ENCODE measurements around the gene CAMK2A. TPM values are rescaled to one million over a fixed set of nuclear protein-coding genes. Genes with fewer than 3 reads are reported as not detected.

The CAMK2A gene
- total RNA-seq, 1 donor from 2014 or later = not detected

DNA sequence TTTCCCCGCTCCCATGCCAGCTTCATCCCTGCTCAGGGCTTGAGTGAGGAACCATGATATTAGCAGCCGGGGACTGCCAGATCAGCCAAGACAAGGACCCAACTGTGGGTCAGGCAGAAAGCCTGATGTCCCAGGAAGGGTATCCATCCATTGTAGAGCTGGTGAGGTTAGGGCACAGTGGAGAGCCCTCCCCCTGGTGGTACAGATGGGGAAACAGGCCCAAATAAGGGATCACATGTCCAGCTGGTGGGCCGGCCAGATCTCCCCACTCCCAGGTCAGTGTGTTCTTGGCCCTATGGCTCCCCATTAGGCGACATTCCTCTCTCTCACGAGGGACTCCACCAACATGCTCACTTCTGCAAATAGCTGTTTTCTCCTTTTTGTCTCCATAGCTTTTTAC lies 114.0 kb downstream of the CAMK2A start:
- DNase-seq (ENCODE audit: extremely low spot score, unreplicated experiment) = no peak
- no peak overlapping the region for H3K27ac Mint-ChIP-seq (ENCODE audit: unreplicated experiment)
- peaks cover 14% of the 10 kb centered on the region for H3K4me1 Mint-ChIP-seq (ENCODE audit: unreplicated experiment)
- H3K27me3 Mint-ChIP-seq (ENCODE audit: unreplicated experiment) = peaks cover under 1% of the 10 kb centered on the region
- H3K9me3 Mint-ChIP-seq (ENCODE audit: unreplicated experiment) = no peaks in the 10 kb centered on the region
- H3K4me3 Mint-ChIP-seq (ENCODE audit: unreplicated experiment) = no peak overlapping the region
- TF ChIP-seq, protein P1, sequence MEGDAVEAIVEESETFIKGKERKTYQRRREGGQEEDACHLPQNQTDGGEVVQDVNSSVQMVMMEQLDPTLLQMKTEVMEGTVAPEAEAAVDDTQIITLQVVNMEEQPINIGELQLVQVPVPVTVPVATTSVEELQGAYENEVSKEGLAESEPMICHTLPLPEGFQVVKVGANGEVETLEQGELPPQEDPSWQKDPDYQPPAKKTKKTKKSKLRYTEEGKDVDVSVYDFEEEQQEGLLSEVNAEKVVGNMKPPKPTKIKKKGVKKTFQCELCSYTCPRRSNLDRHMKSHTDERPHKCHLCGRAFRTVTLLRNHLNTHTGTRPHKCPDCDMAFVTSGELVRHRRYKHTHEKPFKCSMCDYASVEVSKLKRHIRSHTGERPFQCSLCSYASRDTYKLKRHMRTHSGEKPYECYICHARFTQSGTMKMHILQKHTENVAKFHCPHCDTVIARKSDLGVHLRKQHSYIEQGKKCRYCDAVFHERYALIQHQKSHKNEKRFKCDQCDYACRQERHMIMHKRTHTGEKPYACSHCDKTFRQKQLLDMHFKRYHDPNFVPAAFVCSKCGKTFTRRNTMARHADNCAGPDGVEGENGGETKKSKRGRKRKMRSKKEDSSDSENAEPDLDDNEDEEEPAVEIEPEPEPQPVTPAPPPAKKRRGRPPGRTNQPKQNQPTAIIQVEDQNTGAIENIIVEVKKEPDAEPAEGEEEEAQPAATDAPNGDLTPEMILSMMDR (IDR thresholded peaks at IDR 0.05) = peak; percentile 56
- no peaks in the 10 kb centered on the region for H3K36me3 Mint-ChIP-seq (ENCODE audit: unreplicated experiment)

DNA sequence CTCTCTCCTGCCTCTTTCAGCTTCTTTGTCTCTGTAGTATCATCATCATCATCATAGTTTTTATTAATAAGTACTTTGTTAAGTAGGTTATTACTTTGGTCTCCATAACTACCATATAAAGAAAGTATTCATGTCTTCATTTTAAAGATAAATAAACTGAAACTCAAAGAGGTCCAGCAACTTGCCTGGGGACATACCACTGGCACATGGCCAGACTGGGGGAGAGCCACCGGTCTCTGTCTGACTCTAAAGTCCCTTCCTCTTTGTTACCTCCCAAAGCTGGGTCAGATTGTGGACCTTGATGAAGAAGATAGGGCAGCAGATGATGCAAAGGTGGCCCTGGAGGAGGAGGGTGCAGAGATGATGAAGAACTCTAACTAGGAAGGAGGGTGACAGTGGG lies 114.5 kb downstream of the CAMK2A start:
- Mint-ChIP-seq H3K27ac (ENCODE audit: unreplicated experiment) (no peak overlapping the region), H3K4me1 (ENCODE audit: unreplicated experiment) (peaks cover 14% of the 10 kb centered on the region), H3K4me3 (ENCODE audit: unreplicated experiment) (no peak overlapping the region), H3K9me3 (ENCODE audit: unreplicated experiment) (no peaks in the 10 kb centered on the region), H3K36me3 (ENCODE audit: unreplicated experiment) (no peaks in the 10 kb centered on the region), H3K27me3 (ENCODE audit: unreplicated experiment) (peaks cover 5% of the 10 kb centered on the region)
- TF ChIP-seq, protein P1 (IDR thresholded peaks at IDR 0.05) = no peak
- no peak for DNase-seq (ENCODE audit: extremely low spot score, unreplicated experiment)

DNA sequence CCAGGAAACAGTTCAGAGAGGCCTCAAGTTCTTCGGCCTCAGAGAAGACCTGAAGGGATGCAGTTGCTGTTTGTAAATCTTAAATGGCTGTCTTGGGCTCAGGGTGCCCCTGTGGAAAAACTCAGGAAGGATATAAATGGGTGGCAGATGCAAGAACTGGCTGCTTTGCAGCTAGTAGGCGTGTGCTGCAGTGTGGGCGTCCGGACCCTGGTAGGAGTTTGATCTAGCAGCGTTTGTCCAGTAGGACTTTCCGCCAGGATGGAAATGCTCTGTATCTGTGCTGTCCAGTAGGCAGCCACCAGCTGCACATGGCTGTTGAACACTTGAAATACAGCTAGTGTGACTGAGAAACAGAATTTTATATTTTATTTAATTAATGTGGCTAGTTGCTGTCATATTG lies 115.3 kb downstream of the CAMK2A start:
- TF ChIP-seq, protein P1 (IDR thresholded peaks at IDR 0.05) = no peak
- no peak overlapping the region for H3K4me3 Mint-ChIP-seq (ENCODE audit: unreplicated experiment)
- no peaks in the 10 kb centered on the region for H3K36me3 Mint-ChIP-seq (ENCODE audit: unreplicated experiment)
- no peak for DNase-seq (ENCODE audit: extremely low spot score, unreplicated experiment)
- H3K27me3 Mint-ChIP-seq (ENCODE audit: unreplicated experiment) = peaks cover 12% of the 10 kb centered on the region
- H3K4me1 Mint-ChIP-seq (ENCODE audit: unreplicated experiment) = peaks cover 14% of the 10 kb centered on the region
- no peaks in the 10 kb centered on the region for H3K9me3 Mint-ChIP-seq (ENCODE audit: unreplicated experiment)
- no peak overlapping the region for H3K27ac Mint-ChIP-seq (ENCODE audit: unreplicated experiment)

DNA sequence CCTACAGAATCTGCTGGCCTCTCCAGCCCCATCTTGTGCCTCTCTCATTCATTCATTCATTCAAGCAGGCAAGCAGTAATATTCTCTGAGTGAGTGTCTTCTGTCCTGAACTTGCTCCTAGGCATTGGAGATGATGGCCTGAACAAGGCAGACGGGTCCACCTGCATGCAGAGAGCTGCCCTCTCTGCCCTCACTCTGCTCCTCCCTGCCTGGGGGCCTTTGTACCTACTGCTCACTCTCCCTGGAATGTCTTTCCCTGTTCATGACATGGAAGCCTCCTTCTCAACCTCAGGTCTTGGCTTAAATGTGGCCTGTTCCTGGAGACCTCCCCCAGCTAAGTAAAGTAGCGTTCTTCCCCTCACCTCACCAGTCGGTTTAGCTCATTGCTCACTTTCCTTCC lies 116.4 kb downstream of the CAMK2A start:
- Mint-ChIP-seq H3K4me1 (ENCODE audit: unreplicated experiment) (peaks cover 14% of the 10 kb centered on the region), H3K27ac (ENCODE audit: unreplicated experiment) (no peak overlapping the region), H3K27me3 (ENCODE audit: unreplicated experiment) (peaks cover 16% of the 10 kb centered on the region), H3K4me3 (ENCODE audit: unreplicated experiment) (no peak overlapping the region), H3K9me3 (ENCODE audit: unreplicated experiment) (no peaks in the 10 kb centered on the region), H3K36me3 (ENCODE audit: unreplicated experiment) (no peaks in the 10 kb centered on the region)
- no peak for DNase-seq (ENCODE audit: extremely low spot score, unreplicated experiment)
- TF ChIP-seq, protein P1 (IDR thresholded peaks at IDR 0.05) = no peak

DNA sequence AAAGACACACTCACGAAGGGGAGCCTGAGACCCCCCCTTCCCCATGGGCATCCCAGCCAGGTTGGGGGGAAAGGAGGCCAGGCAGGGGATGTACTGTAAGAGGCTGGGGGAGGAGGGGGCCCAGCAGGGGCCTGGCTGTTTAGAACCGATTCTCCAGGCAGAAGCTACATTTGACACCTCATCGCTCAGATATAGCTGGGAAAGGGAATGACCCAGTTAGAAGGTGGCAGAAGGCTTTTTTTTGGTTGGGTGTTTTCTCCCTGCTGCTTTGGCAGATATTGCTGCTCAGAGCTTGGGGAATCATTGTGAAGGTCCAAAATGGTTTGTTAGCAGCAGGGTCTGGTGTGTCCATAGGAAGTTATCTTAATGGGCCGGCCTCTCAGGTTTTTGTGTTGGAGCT lies 117.0 kb downstream of the CAMK2A start:
- no peaks in the 10 kb centered on the region for H3K36me3 Mint-ChIP-seq (ENCODE audit: unreplicated experiment)
- no peak overlapping the region for H3K4me3 Mint-ChIP-seq (ENCODE audit: unreplicated experiment)
- TF ChIP-seq, protein P1 (IDR thresholded peaks at IDR 0.05) = no peak
- H3K27ac Mint-ChIP-seq (ENCODE audit: unreplicated experiment) = no peak overlapping the region
- H3K9me3 Mint-ChIP-seq (ENCODE audit: unreplicated experiment) = no peaks in the 10 kb centered on the region
- no peak for DNase-seq (ENCODE audit: extremely low spot score, unreplicated experiment)
- peaks cover 14% of the 10 kb centered on the region for H3K4me1 Mint-ChIP-seq (ENCODE audit: unreplicated experiment)
- H3K27me3 Mint-ChIP-seq (ENCODE audit: unreplicated experiment) = peaks cover 16% of the 10 kb centered on the region

All from osteocyte (in vitro differentiated cells).